K562 (cell line): ENCODE results near the gene KRIT1. TPM values are rescaled to one million over a fixed set of nuclear protein-coding genes. Genes with fewer than 3 reads are reported as not detected.

Source experiments
- ATAC-seq: fragments of 200-7000 bp; cut with Tn5 transposase; 3 replicates; pipeline ENCODE4 v1.9.1; 2020; ENCODE audit warnings: moderate library complexity
- BruUV-seq: library from RNA; stranded (reverse); fragments of 400-500 nt; replicated peaks from 2 replicates; lab custom pipeline; 2021; lab: Mats Ljungman, UMichigan
- CTCF ChIA-PET: fragments of 300-600 bp; formaldehyde crosslinking; extraction: SDS; loops from one replicate; lab custom pipeline; 2021; ENCODE audit warnings: low intra/inter-chr PET ratio; lab: Yijun Ruan, JAX
- POLR2A ChIA-PET: fragments of 300-600, 350-650 bp; sonication (Branson Sonifier 250); formaldehyde crosslinking; extraction: SDS; loops from one replicate; lab custom pipeline; 2021; ENCODE audit warnings: antibody characterized with exemption, inconsistent platforms; lab: Yijun Ruan, JAX
- DNase-seq, 4 experiments: peaks; one replicate each; pipeline versions ENCODE4 v3.0.0 to v3.0.0-alpha.2; 2011 to 2018; ENCODE audit warnings: low spot score in 3 of 4, mixed read lengths in 3 of 4; ENCODE audit errors: extremely low read depth in 1 of 4
- FAIRE-seq: peaks from 2 replicates; lab custom pipeline; 2011; peaks lifted over from hg19 to GRCh38; lab: Jason Lieb, UNC
- H2AFZ ChIP-seq: 2 replicates; pipeline ENCODE4 v1.6.0; 2011; ENCODE audit warnings: low read depth, low read length, control low read depth, inconsistent platforms
- H3K27ac ChIP-seq: fragments of 200-600 bp; 3 replicates; pipeline ENCODE4 v1.8.0; 2011; ENCODE audit warnings: low read depth, mild to moderate bottlenecking, control low read depth, inconsistent platforms, low read length, moderate library complexity, mixed read lengths; ENCODE audit errors: extremely low read depth
- H3K27me3 ChIP-seq, 2 experiments: fragments of 300-600 bp in 1 of 2; 2 replicates in 1 of 2; 3 replicates in 1 of 2; pipeline versions ENCODE4 v1.6.0 to v1.8.0; 2011; ENCODE audit warnings: inconsistent platforms in 2 of 2, low read length in 2 of 2, mild to moderate bottlenecking in 1 of 2, mixed read lengths in 1 of 2, moderate library complexity in 1 of 2; ENCODE audit not compliant: control insufficient read depth in 2 of 2, insufficient read depth in 2 of 2
- H3K36me3 ChIP-seq: fragments of 300-600 bp; 3 replicates; pipeline ENCODE4 v1.8.0; 2011; ENCODE audit warnings: mild to moderate bottlenecking, low read length, inconsistent platforms; ENCODE audit not compliant: control insufficient read depth, insufficient read depth
- H3K4me1 ChIP-seq, 2 experiments: fragments of 200-600 bp in 1 of 2; replicated peaks in 1 of 2; 2 replicates in 1 of 2; 3 replicates in 1 of 2; pipeline versions ENCODE4 v1.5.1 to v1.8.0; 2011; ENCODE audit warnings: inconsistent platforms in 2 of 2, low read length in 2 of 2, mild to moderate bottlenecking in 1 of 2, mixed read lengths in 1 of 2, moderate library complexity in 1 of 2; ENCODE audit not compliant: control insufficient read depth in 2 of 2, insufficient read depth in 2 of 2
- H3K4me2 ChIP-seq: 2 replicates; pipeline ENCODE4 v1.6.1; 2011; ENCODE audit warnings: low read length, control low read depth, inconsistent platforms, mixed read lengths; ENCODE audit not compliant: insufficient read depth
- H3K4me3 ChIP-seq: fragments of 200-600 bp; sonication (generic), shearing (Covaris generic); 2 replicates; pipeline ENCODE4 v1.5.1; 2016; ENCODE audit warnings: control low read depth, inconsistent platforms
- H3K79me2 ChIP-seq: fragments of 200-600 bp; 3 replicates; pipeline ENCODE4 v1.8.0; 2011; ENCODE audit warnings: low read length, inconsistent platforms; ENCODE audit not compliant: control insufficient read depth, insufficient read depth
- H3K9ac ChIP-seq, 2 experiments: 2 replicates each; pipeline versions ENCODE4 v1.6.0 to v1.6.1; 2011; ENCODE audit warnings: low read depth in 2 of 2, low read length in 2 of 2, control low read depth in 1 of 2, inconsistent platforms in 1 of 2, mild to moderate bottlenecking in 1 of 2, mixed read lengths in 1 of 2; ENCODE audit not compliant: insufficient read depth in 1 of 2
- H3K9me1 ChIP-seq: one replicate; pipeline ENCODE4 v1.6.0; 2011; ENCODE audit warnings: inconsistent platforms, mild to moderate bottlenecking, low read length, moderate library complexity; ENCODE audit not compliant: control insufficient read depth, insufficient read depth
- H3K9me3 ChIP-seq: replicated peaks from 2 replicates; pipeline ENCODE4 v1.5.1; 2011; ENCODE audit warnings: low read depth, low read length, inconsistent platforms; ENCODE audit not compliant: control insufficient read depth, insufficient read depth
- H4K20me1 ChIP-seq: replicated peaks from 2 replicates; pipeline ENCODE4 v1.6.1; 2011; ENCODE audit warnings: low read length, inconsistent platforms, mixed read lengths; ENCODE audit not compliant: control insufficient read depth, insufficient read depth
- FIP1L1 ChIP-seq: fragments of 200-400 bp; formaldehyde crosslinking; IDR thresholded peaks from 2 replicates; pipeline ENCODE4 v1.6.1; 2018; ENCODE audit warnings: mild to moderate bottlenecking, low read depth, low read length; ENCODE audit not compliant: poor library complexity, severe bottlenecking
- HCFC1 ChIP-seq: IDR thresholded peaks from 2 replicates; pipeline ENCODE4 v1.6.1; 2012; ENCODE audit warnings: low read depth, low read length, improper control_type of control experiment
- MAFG ChIP-seq: fragments of 450-650 bp; conservative IDR thresholded peaks from 2 replicates; pipeline ENCODE4 v1.6.1; 2016; ENCODE audit warnings: missing genetic modification characterization, missing compliant biosample characterization
- TAL1 ChIP-seq: fragments of 450-650 bp; IDR thresholded peaks from 2 replicates; pipeline ENCODE4 v1.6.1; 2016; ENCODE audit warnings: mild to moderate bottlenecking
- ZBED1 ChIP-seq: IDR thresholded peaks from 2 replicates; pipeline ENCODE4 v1.6.1; 2014
- ZBTB8A ChIP-seq: fragments of 450-650 bp; IDR thresholded peaks from 2 replicates; pipeline ENCODE4 v1.6.1; 2018; ENCODE audit warnings: mild to moderate bottlenecking, moderate library complexity; ENCODE audit not compliant: partially characterized antibody
- ZNF3 ChIP-seq: fragments of 250-450 bp; sonication (Bioruptor Pico); IDR thresholded peaks from 2 replicates; pipeline ENCODE4 v1.5.0; 2021; ENCODE audit warnings: mild to moderate bottlenecking, moderate library complexity
- ZNF695 ChIP-seq: fragments of 450-650 bp; formaldehyde crosslinking; IDR thresholded peaks from 2 replicates; pipeline ENCODE4 v1.4.0; 2020; ENCODE audit warnings: mild to moderate bottlenecking, moderate library complexity
- WGBS: fragments of 100-300 bp; shearing (Covaris generic); methylation state at CpG from one replicate; pipeline ENCODE4 v1.1.6; 2016; ENCODE audit warnings: low coverage, mixed read lengths; ENCODE audit not compliant: insufficient coverage; ENCODE audit errors: missing lambda C conversion rate; 5-methylcytosine and 5-hydroxymethylcytosine counted together
- in situ Hi-C: fragments of 300-500 bp; cut with MboI; formaldehyde crosslinking; loops from 4 replicates; pipeline ENCODE4 v1.15.0; 2018; ENCODE audit warnings: inconsistent platforms, mixed read lengths
- intact Hi-C: fragments of 100-400 bp; cut with micrococcal nuclease; formaldehyde crosslinking; loops from 2 replicates; pipeline ENCODE4 v1.14.2; 2022
- polyA plus RNA-seq, 8 experiments: library from polyadenylated mRNA; depleted of rRNA in 4 of 8; stranded (reverse) in 5 of 8; unstranded in 3 of 8; fragments of >200 nt; fragmentation: Nextera tagmentation in 2 of 8; fragmentation: Illumina TruSeq in 1 of 8; extraction: Ambion mirVana in 2 of 8; extraction: Trizol in 1 of 8; gene quantifications; 2 replicates each; pipeline versions ENCODE4 v1.2.1 to v1.2.3, GENCODE V29; 2011 to 2014; ENCODE audit warnings: inconsistent platforms in 1 of 8, missing spikeins in 1 of 8
- total RNA-seq, 7 experiments: library from RNA; depleted of rRNA in 6 of 7; stranded (reverse); fragments of >200 nt in 6 of 7; fragmentation: Illumina TruSeq in 2 of 7; extraction: Trizol in 2 of 7; gene quantifications; 2 replicates each; pipeline versions ENCODE4 v1.2.1 to v1.2.3, GENCODE V29; 2011 to 2021; ENCODE audit warnings: low replicate concordance in 1 of 7
- TF ChIP-seq, protein P1 (sequence below): fragments of 450-650 bp; formaldehyde crosslinking; IDR thresholded peaks from 2 replicates; pipeline ENCODE4 v1.4.0; 2020; ENCODE audit warnings: mild to moderate bottlenecking, moderate library complexity
- TF ChIP-seq, protein P2 (sequence below): fragments of 450-650 bp; IDR thresholded peaks from 2 replicates; pipeline ENCODE4 v1.6.1; 2016; ENCODE audit warnings: mild to moderate bottlenecking
- TF ChIP-seq, protein P3 (sequence below): fragments of 250-450 bp; sonication (Bioruptor Pico); IDR thresholded peaks from 2 replicates; pipeline ENCODE4 v1.5.0; 2020; ENCODE audit warnings: mild to moderate bottlenecking, borderline replicate concordance
- TF ChIP-seq, protein P4 (sequence below): sonication (generic); formaldehyde crosslinking; IDR thresholded peaks from 2 replicates; pipeline ENCODE4 v1.8.1; 2023; ENCODE audit warnings: missing genetic modification reagents, mild to moderate bottlenecking, borderline replicate concordance

The KRIT1 gene
- total and polyA plus RNA-seq, 9 of the 15 experiments (the other 6 are each of a cell fraction or from before 2014, with no cell fraction given) = 21.5 to 81.4 (median 55.9) TPM

DNA sequence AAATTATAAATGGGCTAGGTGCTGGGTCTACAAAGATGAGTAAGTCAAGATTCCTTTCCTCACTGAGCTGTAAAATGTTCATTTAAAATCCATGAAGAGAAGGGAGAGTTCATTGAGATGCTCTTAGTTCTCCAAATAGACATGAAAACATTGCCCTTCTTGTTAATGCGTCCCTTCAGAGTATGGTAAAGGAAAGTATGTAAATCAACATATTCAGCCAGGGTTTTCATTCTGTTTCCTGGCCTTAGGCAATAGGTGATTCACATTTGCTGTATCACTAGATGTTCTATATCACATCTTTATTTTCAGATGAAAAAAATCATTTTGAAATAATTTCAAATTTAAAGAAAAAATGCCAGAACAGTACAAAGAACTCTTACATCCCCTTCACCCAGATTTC, 5.5 kb upstream of the KRIT1 start:
- Histone ChIP-seq H3K4me3 (no peak overlapping the region), H3K9me1 (no peaks in the 10 kb centered on the region), H3K4me2 (no peak overlapping the region), H3K9ac (no peak overlapping the region), H3K79me2 (peaks cover 75% of the 10 kb centered on the region), H3K4me1 (peaks cover 0 to 8% of the 10 kb centered on the region in 2 experiments; a peak in 3 of 5 replicates), H2AFZ (no peak overlapping the region), H3K27ac (no peak overlapping the region), H4K20me1 (no peaks in the 10 kb centered on the region), H3K9me3 (0 out of 2 replicates have a peak, but pooled peaks cover 5% of the 10 kb centered on the region), H3K36me3 (peaks cover 10% of the 10 kb centered on the region), H3K27me3 (no peaks in the 10 kb centered on the region)
- no TSS peak for BruUV-seq
- FAIRE-seq (no peak), DNase-seq (no peak), ATAC-seq (no peak)
- in situ Hi-C loops (no loop called here), intact Hi-C loops (no loop called here)
- TF ChIP-seq TAL1 = no peak
- no peak for TF ChIP-seq ZBED1
- no peak for TF ChIP-seq FIP1L1
- TF ChIP-seq, protein P1, sequence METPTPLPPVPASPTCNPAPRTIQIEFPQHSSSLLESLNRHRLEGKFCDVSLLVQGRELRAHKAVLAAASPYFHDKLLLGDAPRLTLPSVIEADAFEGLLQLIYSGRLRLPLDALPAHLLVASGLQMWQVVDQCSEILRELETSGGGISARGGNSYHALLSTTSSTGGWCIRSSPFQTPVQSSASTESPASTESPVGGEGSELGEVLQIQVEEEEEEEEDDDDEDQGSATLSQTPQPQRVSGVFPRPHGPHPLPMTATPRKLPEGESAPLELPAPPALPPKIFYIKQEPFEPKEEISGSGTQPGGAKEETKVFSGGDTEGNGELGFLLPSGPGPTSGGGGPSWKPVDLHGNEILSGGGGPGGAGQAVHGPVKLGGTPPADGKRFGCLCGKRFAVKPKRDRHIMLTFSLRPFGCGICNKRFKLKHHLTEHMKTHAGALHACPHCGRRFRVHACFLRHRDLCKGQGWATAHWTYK (CRISPR knock-in tag) = no peak
- TF ChIP-seq, protein P2, sequence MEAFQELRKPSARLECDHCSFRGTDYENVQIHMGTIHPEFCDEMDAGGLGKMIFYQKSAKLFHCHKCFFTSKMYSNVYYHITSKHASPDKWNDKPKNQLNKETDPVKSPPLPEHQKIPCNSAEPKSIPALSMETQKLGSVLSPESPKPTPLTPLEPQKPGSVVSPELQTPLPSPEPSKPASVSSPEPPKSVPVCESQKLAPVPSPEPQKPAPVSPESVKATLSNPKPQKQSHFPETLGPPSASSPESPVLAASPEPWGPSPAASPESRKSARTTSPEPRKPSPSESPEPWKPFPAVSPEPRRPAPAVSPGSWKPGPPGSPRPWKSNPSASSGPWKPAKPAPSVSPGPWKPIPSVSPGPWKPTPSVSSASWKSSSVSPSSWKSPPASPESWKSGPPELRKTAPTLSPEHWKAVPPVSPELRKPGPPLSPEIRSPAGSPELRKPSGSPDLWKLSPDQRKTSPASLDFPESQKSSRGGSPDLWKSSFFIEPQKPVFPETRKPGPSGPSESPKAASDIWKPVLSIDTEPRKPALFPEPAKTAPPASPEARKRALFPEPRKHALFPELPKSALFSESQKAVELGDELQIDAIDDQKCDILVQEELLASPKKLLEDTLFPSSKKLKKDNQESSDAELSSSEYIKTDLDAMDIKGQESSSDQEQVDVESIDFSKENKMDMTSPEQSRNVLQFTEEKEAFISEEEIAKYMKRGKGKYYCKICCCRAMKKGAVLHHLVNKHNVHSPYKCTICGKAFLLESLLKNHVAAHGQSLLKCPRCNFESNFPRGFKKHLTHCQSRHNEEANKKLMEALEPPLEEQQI = no peak
- TF ChIP-seq, protein P3, sequence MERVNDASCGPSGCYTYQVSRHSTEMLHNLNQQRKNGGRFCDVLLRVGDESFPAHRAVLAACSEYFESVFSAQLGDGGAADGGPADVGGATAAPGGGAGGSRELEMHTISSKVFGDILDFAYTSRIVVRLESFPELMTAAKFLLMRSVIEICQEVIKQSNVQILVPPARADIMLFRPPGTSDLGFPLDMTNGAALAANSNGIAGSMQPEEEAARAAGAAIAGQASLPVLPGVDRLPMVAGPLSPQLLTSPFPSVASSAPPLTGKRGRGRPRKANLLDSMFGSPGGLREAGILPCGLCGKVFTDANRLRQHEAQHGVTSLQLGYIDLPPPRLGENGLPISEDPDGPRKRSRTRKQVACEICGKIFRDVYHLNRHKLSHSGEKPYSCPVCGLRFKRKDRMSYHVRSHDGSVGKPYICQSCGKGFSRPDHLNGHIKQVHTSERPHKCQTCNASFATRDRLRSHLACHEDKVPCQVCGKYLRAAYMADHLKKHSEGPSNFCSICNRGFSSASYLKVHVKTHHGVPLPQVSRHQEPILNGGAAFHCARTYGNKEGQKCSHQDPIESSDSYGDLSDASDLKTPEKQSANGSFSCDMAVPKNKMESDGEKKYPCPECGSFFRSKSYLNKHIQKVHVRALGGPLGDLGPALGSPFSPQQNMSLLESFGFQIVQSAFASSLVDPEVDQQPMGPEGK (CRISPR knock-in tag) = no peak
- no peak for TF ChIP-seq ZBTB8A
- TF ChIP-seq ZNF695 (CRISPR knock-in tag) = no peak
- TF ChIP-seq, protein P4, sequence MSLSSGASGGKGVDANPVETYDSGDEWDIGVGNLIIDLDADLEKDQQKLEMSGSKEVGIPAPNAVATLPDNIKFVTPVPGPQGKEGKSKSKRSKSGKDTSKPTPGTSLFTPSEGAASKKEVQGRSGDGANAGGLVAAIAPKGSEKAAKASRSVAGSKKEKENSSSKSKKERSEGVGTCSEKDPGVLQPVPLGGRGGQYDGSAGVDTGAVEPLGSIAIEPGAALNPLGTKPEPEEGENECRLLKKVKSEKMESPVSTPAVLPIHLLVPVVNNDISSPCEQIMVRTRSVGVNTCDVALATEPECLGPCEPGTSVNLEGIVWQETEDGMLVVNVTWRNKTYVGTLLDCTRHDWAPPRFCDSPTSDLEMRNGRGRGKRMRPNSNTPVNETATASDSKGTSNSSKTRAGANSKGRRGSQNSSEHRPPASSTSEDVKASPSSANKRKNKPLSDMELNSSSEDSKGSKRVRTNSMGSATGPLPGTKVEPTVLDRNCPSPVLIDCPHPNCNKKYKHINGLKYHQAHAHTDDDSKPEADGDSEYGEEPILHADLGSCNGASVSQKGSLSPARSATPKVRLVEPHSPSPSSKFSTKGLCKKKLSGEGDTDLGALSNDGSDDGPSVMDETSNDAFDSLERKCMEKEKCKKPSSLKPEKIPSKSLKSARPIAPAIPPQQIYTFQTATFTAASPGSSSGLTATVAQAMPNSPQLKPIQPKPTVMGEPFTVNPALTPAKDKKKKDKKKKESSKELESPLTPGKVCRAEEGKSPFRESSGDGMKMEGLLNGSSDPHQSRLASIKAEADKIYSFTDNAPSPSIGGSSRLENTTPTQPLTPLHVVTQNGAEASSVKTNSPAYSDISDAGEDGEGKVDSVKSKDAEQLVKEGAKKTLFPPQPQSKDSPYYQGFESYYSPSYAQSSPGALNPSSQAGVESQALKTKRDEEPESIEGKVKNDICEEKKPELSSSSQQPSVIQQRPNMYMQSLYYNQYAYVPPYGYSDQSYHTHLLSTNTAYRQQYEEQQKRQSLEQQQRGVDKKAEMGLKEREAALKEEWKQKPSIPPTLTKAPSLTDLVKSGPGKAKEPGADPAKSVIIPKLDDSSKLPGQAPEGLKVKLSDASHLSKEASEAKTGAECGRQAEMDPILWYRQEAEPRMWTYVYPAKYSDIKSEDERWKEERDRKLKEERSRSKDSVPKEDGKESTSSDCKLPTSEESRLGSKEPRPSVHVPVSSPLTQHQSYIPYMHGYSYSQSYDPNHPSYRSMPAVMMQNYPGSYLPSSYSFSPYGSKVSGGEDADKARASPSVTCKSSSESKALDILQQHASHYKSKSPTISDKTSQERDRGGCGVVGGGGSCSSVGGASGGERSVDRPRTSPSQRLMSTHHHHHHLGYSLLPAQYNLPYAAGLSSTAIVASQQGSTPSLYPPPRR (CRISPR knock-in tag) = no peak
- TF ChIP-seq ZNF3 (CRISPR knock-in tag) = no peak
- no peak for TF ChIP-seq MAFG
- no peak for TF ChIP-seq HCFC1
- WGBS = 90% methylated on average over 1 of the region's 1 CpG
- POLR2A ChIA-PET = no interaction called here
- CTCF ChIA-PET = no interaction called here
